Measurements from ENCODE around the gene TAF11L4. TPM values are rescaled to one million over a fixed set of nuclear protein-coding genes. Genes with fewer than 3 reads are reported as not detected.
"Not testable (repeated sequence)": the region's sequence is repeated elsewhere in the genome, so short reads cannot be mapped to it uniquely, and the experiment has no call there.

TAF11L4 gene
- total RNA-seq, 1 experiment from 2014 or later: not detected

DNA sequence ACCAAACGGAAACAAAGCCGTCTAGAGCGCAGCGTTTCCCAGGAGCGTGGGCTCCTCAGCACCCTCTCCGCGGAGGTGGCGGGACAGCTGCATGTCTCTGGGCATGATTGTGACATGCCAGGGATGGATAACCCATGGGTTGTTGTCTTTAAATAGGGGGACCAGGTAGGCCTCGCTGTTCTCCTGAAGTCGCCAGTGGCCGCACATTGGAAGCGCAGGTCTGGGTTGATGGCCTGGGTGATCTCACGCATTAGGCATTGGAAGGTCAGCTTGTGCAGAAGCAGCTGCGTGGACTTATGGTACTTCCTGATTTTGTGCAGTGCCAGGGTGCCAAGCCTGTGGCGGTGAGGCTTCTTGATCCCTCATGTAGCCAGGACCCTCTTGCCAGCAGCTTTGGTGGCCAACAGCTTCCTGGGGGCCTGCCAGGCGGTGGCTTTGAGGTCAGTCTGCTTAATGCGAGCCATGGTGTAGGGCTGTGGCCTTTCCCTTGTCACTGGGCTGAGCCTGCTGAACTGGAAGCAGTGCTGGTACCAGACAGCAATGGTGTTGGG, 9.8 kb upstream of the TAF11L4 start:
- H3K27me3 ChIP-seq (ENCODE audit: control insufficient read depth, insufficient read depth, low read length): no peaks in the 10 kb centered on the region
- no peak for TF ChIP-seq POLR2AphosphoS5 (IDR thresholded peaks at IDR 0.05; ENCODE audit: low read depth, low read length)
- ChIA-PET CTCF (no interaction called here), POLR2A (no interaction called here)
- no peak overlapping the region for H3K4me3 ChIP-seq (ENCODE audit: low read depth in 2 of 2, low read length in 2 of 2)
- intact Hi-C loops (cut with micrococcal nuclease; ENCODE audit: unreplicated experiment) (no loop called here), in situ Hi-C loops (cut with HindIII; ENCODE audit: low pct_unique_long_range_greater_than_20kb, low sequenced_read_pairs) (no loop called here)
- H3K4me1 ChIP-seq (ENCODE audit: control insufficient read depth, insufficient read depth, low read length): no peaks in the 10 kb centered on the region
- DNase-seq (ENCODE audit: low read depth, low spot score): no peak
- H3K9me3 ChIP-seq (ENCODE audit: control insufficient read depth, insufficient read depth, low read depth, low read length): no peaks in the 10 kb centered on the region
- BruUV-seq (replicated peaks): no TSS peak
- H3K36me3 ChIP-seq (ENCODE audit: control insufficient read depth, insufficient read depth, low read length): no peaks in the 10 kb centered on the region
- H3K27ac ChIP-seq (ENCODE audit: low read length): no peak overlapping the region
- no peak for ATAC-seq

DNA sequence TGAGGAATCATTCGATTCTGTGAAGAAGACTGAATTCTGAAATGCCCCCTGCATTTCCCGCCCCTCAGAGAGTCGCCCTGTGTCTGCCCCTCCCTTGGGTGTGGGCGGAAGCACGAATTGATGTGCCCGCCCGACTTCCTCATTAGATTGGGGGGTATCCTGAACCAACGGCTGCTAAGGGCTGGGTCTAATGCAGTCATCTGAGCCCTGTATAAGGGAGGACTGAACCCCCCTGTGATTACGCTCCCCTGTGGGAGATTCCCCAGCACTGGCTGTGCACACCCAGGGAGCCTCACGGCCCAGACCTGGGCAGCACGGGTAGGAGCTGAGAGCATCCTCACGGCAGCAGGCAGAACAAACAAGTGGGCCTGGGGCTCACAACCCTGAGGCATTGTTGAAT, 4.1 kb upstream of the TAF11L4 start:
- H3K27ac ChIP-seq (ENCODE audit: low read length); ATAC-seq; intact Hi-C loops (cut with micrococcal nuclease; ENCODE audit: unreplicated experiment); DNase-seq (ENCODE audit: low read depth, low spot score); in situ Hi-C loops (cut with HindIII; ENCODE audit: low pct_unique_long_range_greater_than_20kb, low sequenced_read_pairs); H3K9me3 ChIP-seq (ENCODE audit: control insufficient read depth, insufficient read depth, low read depth, low read length); H3K27me3 ChIP-seq (ENCODE audit: control insufficient read depth, insufficient read depth, low read length); POLR2A ChIA-PET; CTCF ChIA-PET; H3K4me3 ChIP-seq (ENCODE audit: low read depth in 2 of 2, low read length in 2 of 2); BruUV-seq (replicated peaks); H3K4me1 ChIP-seq (ENCODE audit: control insufficient read depth, insufficient read depth, low read length); H3K36me3 ChIP-seq (ENCODE audit: control insufficient read depth, insufficient read depth, low read length): not testable (repeated sequence)

DNA sequence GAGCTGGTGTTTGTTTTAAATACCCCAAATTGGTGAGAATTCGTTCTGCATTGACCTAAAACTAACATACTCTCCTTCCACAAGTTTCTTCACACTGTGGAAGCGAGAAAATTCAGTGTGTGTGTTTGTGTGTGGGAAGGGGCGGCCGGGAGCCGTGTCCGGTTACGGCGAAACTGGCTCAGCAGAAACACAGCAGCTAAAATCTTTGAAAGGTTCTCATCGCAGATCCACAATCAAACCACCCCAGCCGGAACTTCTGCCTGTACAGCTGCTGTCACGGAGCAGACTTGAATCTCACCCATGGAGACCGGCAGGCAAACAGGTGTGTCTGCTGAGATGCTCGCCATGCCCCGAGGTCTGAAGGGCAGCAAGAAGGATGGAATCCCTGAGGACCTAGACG, 3.5 kb upstream of the TAF11L4 start, which contains the start of gene TAF11L3:
Gene TAF11L3, plus strand, starts transcription at position 301 of the 400 bp plus-strand sequence.
- H3K4me3 ChIP-seq (ENCODE audit: low read depth in 2 of 2, low read length in 2 of 2); ATAC-seq; H3K27ac ChIP-seq (ENCODE audit: low read length); H3K4me1 ChIP-seq (ENCODE audit: control insufficient read depth, insufficient read depth, low read length); CTCF ChIA-PET; BruUV-seq (replicated peaks); POLR2A ChIA-PET; H3K9me3 ChIP-seq (ENCODE audit: control insufficient read depth, insufficient read depth, low read depth, low read length); in situ Hi-C loops (cut with HindIII; ENCODE audit: low pct_unique_long_range_greater_than_20kb, low sequenced_read_pairs); H3K27me3 ChIP-seq (ENCODE audit: control insufficient read depth, insufficient read depth, low read length); H3K36me3 ChIP-seq (ENCODE audit: control insufficient read depth, insufficient read depth, low read length); DNase-seq (ENCODE audit: low read depth, low spot score); intact Hi-C loops (cut with micrococcal nuclease; ENCODE audit: unreplicated experiment): not testable (repeated sequence)

DNA sequence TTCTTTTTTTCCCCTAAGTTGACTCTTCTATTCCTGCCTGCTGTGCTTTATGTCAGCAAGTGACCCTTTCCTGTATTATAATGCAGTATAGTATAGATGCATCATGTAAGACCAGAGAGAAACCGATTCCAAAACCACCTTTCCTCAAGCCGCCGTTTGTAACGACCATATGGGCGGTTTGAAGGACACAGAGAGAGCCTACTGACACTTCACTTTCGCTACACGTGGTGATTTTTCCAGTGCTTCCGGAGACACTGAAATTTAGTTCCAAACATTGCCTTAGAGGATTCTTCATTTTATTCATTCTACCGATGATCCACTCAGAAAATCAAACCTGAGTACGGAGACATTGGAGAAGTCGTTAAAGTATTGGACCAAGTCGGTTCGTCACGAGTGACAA, 2.1 kb upstream of the TAF11L4 start:
- ATAC-seq; H3K27ac ChIP-seq (ENCODE audit: low read length); intact Hi-C loops (cut with micrococcal nuclease; ENCODE audit: unreplicated experiment); CTCF ChIA-PET; H3K36me3 ChIP-seq (ENCODE audit: control insufficient read depth, insufficient read depth, low read length); DNase-seq (ENCODE audit: low read depth, low spot score); H3K9me3 ChIP-seq (ENCODE audit: control insufficient read depth, insufficient read depth, low read depth, low read length); POLR2A ChIA-PET; H3K4me1 ChIP-seq (ENCODE audit: control insufficient read depth, insufficient read depth, low read length); H3K4me3 ChIP-seq (ENCODE audit: low read depth in 2 of 2, low read length in 2 of 2); H3K27me3 ChIP-seq (ENCODE audit: control insufficient read depth, insufficient read depth, low read length); in situ Hi-C loops (cut with HindIII; ENCODE audit: low pct_unique_long_range_greater_than_20kb, low sequenced_read_pairs); BruUV-seq (replicated peaks): not testable (repeated sequence)

DNA sequence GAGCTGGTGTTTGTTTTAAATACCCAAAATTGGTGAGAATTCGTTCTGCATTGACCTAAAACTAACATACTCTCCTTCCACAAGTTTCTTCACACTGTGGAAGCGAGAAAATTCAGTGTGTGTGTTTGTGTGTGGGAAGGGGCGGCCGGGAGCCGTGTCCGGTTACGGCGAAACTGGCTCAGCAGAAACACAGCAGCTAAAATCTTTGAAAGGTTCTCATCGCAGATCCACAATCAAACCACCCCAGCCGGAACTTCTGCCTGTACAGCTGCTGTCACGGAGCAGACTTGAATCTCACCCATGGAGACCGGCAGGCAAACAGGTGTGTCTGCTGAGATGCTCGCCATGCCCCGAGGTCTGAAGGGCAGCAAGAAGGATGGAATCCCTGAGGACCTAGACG, 3.3 kb downstream of the TAF11L4 start, which contains the start of gene TAF11L5:
Gene TAF11L5, plus strand, starts transcription at position 301 of the 400 bp plus-strand sequence.
- DNase-seq (ENCODE audit: low read depth, low spot score); H3K9me3 ChIP-seq (ENCODE audit: control insufficient read depth, insufficient read depth, low read depth, low read length); CTCF ChIA-PET; in situ Hi-C loops (cut with HindIII; ENCODE audit: low pct_unique_long_range_greater_than_20kb, low sequenced_read_pairs); H3K4me1 ChIP-seq (ENCODE audit: control insufficient read depth, insufficient read depth, low read length); H3K4me3 ChIP-seq (ENCODE audit: low read depth in 2 of 2, low read length in 2 of 2); BruUV-seq (replicated peaks); H3K27ac ChIP-seq (ENCODE audit: low read length); H3K27me3 ChIP-seq (ENCODE audit: control insufficient read depth, insufficient read depth, low read length); H3K36me3 ChIP-seq (ENCODE audit: control insufficient read depth, insufficient read depth, low read length); intact Hi-C loops (cut with micrococcal nuclease; ENCODE audit: unreplicated experiment); POLR2A ChIA-PET; ATAC-seq: not testable (repeated sequence)

DNA sequence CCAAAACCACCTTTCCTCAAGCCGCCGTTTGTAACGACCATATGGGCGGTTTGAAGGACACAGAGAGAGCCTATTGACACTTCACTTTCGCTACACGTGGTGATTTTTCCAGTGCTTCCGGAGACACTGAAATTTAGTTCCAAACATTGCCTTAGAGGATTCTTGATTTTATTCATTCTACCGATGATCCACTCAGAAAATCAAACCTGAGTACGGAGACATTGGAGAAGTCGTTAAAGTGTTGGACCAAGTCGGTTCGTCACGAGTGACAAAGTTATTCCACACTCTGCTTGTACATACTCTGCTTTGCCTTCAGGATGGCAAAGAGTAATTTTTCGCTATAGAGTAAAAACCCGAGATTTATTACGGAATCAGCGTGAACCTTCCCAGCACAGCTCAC, 4.9 kb downstream of the TAF11L4 start:
- in situ Hi-C loops (cut with HindIII; ENCODE audit: low pct_unique_long_range_greater_than_20kb, low sequenced_read_pairs); H3K4me1 ChIP-seq (ENCODE audit: control insufficient read depth, insufficient read depth, low read length); H3K36me3 ChIP-seq (ENCODE audit: control insufficient read depth, insufficient read depth, low read length); CTCF ChIA-PET; POLR2A ChIA-PET; H3K9me3 ChIP-seq (ENCODE audit: control insufficient read depth, insufficient read depth, low read depth, low read length); H3K4me3 ChIP-seq (ENCODE audit: low read depth in 2 of 2, low read length in 2 of 2); intact Hi-C loops (cut with micrococcal nuclease; ENCODE audit: unreplicated experiment); H3K27ac ChIP-seq (ENCODE audit: low read length); ATAC-seq; H3K27me3 ChIP-seq (ENCODE audit: control insufficient read depth, insufficient read depth, low read length); BruUV-seq (replicated peaks): not testable (repeated sequence)
- peak; percentile 8 for DNase-seq (ENCODE audit: low read depth, low spot score)

DNA sequence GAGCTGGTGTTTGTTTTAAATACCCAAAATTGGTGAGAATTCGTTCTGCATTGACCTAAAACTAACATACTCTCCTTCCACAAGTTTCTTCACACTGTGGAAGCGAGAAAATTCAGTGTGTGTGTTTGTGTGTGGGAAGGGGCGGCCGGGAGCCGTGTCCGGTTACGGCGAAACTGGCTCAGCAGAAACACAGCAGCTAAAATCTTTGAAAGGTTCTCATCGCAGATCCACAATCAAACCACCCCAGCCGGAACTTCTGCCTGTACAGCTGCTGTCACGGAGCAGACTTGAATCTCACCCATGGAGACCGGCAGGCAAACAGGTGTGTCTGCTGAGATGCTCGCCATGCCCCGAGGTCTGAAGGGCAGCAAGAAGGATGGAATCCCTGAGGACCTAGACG, 6.8 kb downstream of the TAF11L4 start, which contains the start of gene TAF11L6:
Gene TAF11L6, plus strand, starts transcription at position 301 of the 400 bp plus-strand sequence.
- ATAC-seq; DNase-seq (ENCODE audit: low read depth, low spot score); intact Hi-C loops (cut with micrococcal nuclease; ENCODE audit: unreplicated experiment); CTCF ChIA-PET; H3K27ac ChIP-seq (ENCODE audit: low read length); H3K9me3 ChIP-seq (ENCODE audit: control insufficient read depth, insufficient read depth, low read depth, low read length); H3K4me3 ChIP-seq (ENCODE audit: low read depth in 2 of 2, low read length in 2 of 2); POLR2A ChIA-PET; H3K27me3 ChIP-seq (ENCODE audit: control insufficient read depth, insufficient read depth, low read length); H3K36me3 ChIP-seq (ENCODE audit: control insufficient read depth, insufficient read depth, low read length); in situ Hi-C loops (cut with HindIII; ENCODE audit: low pct_unique_long_range_greater_than_20kb, low sequenced_read_pairs); H3K4me1 ChIP-seq (ENCODE audit: control insufficient read depth, insufficient read depth, low read length); BruUV-seq (replicated peaks): not testable (repeated sequence)

Data from Panc1 (cell line).